Measurements from ENCODE around the gene NEK11.

NEK11 gene

DNA sequence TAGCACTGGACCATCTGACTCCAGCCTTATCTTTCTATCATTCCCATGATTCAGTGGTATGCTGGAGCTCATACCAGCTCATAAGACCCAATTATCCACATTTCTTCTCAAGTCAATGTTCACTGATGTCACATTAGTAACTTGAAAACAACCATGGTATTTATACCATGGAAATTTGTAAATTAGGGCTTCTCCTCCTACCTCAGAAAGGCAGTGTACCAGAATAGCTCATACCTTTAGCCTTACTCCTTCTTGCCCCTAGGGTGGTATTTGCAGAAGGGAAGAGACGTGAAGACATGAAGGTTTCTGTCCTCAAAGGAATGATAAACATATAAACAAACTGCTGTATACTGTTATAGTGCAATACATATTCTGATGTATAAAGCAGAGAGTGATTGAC lies 114.2 kb downstream of the NEK11 start:
- DNase-seq (ENCODE audit: low read depth in 2 of 2, low spot score in 1 of 2): no peak

- DNase-seq (ENCODE audit: low read depth in 2 of 2, low spot score in 1 of 2): no peak
Measured at GRCh38 chr3:131141770-131142169, 115.1 kb downstream of the NEK11 start.

DNA sequence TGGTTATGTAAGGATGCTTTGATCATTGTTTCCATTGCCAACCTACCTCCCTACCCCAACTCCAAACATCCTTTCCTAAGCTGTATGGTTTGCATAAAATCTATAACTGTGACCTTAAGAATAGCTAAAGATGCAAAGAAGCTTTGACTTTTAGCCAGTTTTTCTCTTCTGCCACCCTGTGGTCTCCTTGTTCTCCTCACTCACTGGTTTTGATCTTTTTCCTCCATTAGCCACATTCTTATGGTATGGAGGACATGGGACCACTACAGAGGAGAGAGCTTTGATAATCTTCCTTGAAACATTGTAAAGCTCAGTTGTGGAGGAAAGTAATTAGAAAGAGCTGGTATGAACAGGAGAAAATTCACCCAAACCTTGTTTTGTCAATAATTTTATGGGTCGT lies 115.9 kb downstream of the NEK11 start:
- DNase-seq (ENCODE audit: low read depth in 2 of 2, low spot score in 1 of 2): no peak

DNA sequence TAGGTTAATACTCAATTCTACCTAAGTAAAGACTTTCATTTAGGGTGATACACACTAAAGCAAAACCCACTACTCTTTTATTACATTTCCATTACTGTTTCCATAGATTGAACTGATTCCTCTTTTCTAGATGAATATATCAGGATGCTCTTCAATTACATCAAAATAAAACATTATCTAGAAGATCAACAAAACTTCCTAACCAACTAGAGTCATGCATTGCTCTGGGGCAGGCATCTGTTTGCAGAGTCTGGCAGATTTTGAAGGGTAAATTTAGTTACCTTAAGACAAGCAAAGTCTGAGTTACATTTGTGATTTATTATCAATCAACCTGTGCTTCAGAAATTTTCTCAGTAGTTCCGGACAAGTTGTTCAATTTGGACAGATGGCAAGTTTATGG lies 117.1 kb downstream of the NEK11 start:
- DNase-seq (ENCODE audit: low read depth in 2 of 2, low spot score in 1 of 2): no peak

GRCh38 chr3:131147534-131147933 lies 120.9 kb downstream of the NEK11 start:
- no peak for DNase-seq (ENCODE audit: low read depth in 2 of 2, low spot score in 1 of 2)

DNA sequence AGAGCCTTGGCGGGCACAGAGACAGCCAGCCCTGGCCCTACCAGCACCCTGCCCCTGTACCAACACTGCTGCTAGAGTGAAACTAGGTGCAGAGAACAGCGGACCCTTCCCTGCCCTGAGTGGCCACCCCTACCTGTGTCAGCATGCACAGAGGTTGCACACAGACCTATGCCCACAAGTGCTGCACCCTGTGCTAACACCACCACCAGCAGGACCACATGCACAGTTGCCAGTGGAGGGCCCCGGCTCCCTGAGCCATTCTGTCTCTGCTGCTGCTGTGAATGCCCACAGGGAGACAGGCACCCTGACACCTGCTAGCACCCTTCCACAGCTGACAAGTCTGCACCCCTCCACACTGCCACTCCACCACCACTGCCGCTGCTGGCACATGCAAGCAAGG lies 131.8 kb downstream of the NEK11 start:
- no peak for DNase-seq (ENCODE audit: low read depth in 2 of 2, low spot score in 1 of 2)

DNA sequence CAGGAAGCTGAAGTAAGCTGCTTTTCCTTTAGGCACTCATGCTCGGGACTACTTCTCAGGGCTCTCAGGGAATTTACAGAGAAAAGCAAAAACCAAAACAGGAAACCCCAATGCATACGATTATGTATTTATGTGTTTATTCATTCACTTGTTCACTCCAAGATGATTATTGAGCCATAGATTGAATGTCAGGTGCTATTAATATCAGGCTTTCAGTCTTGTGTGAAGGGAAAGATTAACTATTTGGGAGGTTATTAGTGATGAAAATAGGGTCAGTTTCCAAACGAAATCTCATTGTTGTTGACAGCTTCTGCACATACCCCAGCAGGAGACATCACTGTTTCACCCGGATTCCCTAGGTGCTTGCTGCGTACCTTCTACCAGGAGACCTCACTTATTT lies 135.8 kb downstream of the NEK11 start:
- DNase-seq (ENCODE audit: low read depth in 2 of 2, low spot score in 1 of 2): no peak

GRCh38 chr3:131167867-131168266 lies 141.2 kb downstream of the NEK11 start:
- DNase-seq (ENCODE audit: low read depth in 2 of 2, low spot score in 1 of 2): no peak

DNA sequence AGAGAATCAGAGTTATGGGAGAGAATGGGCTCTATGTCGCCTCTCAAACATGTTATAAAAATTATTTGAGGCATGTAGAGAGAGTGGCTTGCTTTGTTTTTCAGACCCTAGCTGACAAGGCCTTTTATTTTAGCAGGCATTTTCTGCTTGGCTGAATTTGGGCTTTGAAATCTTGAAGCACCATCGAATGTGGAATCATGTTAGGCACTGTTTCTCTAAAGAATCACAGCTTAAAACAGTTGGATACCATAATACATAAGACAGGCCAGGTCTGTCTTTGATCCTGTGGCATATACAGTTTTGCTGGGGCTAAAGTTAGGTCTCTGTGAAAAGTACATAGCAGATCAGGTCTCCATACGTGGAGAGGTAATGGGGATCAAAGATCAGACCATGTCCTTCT lies 142.7 kb downstream of the NEK11 start:
- DNase-seq (ENCODE audit: low read depth in 2 of 2, low spot score in 1 of 2): no peak

DNA sequence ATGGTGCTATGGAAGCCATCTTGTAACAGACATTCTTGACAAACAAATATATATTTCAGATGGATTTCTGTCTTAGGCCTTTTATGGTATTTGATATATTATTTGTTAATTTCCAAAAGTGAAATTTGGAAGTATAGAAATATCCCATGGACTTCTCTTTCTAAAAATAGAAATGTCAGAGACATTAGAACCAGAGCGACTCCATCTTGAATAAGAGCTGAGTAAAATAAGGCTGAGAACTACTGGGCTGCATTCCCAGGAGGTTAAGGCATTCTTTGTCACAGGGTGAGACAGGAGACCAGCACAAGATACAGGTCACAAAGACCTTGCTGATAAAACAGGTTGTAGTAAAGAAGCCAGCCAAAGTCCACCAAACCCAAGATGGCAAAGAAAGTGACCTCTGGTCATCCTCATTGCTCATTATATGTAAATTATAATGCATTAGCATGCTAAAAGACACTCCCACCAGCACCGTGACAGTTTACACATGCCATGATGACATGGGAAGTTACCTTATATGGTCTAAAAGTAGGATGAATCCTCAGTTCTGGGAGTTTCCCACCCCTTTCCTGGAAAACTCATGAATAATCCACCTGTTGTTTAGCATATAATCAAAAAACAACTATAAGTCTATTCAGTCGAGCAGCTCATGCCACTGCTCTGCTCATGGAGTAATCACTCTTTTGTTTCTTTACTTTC lies 146.0 kb downstream of the NEK11 start:
- no peak for DNase-seq (ENCODE audit: low read depth in 2 of 2, low spot score in 1 of 2)

DNA sequence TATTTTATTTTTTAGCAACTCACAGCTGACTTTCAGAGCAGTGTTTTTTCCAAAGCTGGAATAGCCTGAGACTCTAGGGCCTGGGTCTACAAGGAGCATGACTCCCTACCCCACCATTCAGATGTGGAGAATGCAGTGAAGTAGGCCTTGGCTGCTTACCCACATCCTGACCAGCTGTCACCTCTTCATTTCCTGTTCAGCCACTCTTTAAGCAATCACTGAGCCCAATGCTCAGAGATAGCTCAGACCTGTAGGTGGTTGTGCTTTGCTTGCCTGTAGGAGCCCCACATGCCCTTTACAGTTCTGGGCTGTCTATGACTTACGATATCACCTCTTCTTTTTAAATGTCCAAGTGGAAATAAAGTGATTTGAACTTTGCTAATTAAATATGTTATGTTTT lies 148.1 kb downstream of the NEK11 start:
- DNase-seq (ENCODE audit: low read depth in 2 of 2, low spot score in 1 of 2): peak in 1 of 2 donors; percentile 1

- DNase-seq (ENCODE audit: low read depth in 2 of 2, low spot score in 1 of 2): no peak
Measured at GRCh38 chr3:131178710-131179375, 152.2 kb downstream of the NEK11 start.

DNA sequence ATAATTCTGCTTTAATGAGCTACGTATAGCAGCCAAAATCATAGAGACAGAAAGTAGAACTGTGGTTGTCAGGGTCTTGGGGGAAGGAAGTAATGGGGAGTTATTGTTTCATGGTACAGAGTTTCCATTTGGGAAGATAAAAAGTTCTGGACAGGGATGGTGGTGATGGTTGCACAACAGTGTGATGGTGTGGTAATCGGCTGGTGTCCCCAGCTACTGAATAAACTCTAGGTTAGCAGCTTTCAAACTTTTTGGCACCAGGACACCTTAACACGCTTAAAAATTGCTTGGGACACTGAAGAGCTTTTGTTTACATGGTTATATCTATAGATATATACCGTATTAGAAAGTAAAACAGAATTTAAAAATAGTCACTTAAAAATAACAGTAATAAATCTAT lies 166.0 kb downstream of the NEK11 start:
- DNase-seq (ENCODE audit: low read depth in 2 of 2, low spot score in 1 of 2): no peak

- no peak for DNase-seq (ENCODE audit: low read depth in 2 of 2, low spot score in 1 of 2)
Measured at GRCh38 chr3:131193641-131194238, 167.1 kb downstream of the NEK11 start.

DNA sequence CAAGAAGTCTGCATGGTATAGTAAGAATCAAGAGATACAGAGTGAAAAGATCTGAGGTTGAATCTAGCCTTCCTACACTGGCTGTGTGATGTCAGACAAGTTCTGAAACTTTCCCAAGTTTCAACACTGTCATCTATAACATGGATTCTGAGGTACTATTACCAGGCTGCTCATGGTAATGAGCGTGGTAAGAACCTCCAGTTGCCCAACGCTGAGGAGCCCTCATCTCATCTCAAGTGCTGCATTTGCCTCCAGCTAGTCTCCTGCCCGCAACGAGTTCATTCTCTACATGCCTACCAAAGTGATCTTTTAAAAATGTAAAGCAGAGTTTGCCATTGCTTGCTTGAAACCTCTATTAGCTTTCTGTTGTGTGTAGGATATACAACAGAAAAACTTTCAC lies 168.1 kb downstream of the NEK11 start:
- no peak for DNase-seq (ENCODE audit: low read depth in 2 of 2, low spot score in 1 of 2)

DNA sequence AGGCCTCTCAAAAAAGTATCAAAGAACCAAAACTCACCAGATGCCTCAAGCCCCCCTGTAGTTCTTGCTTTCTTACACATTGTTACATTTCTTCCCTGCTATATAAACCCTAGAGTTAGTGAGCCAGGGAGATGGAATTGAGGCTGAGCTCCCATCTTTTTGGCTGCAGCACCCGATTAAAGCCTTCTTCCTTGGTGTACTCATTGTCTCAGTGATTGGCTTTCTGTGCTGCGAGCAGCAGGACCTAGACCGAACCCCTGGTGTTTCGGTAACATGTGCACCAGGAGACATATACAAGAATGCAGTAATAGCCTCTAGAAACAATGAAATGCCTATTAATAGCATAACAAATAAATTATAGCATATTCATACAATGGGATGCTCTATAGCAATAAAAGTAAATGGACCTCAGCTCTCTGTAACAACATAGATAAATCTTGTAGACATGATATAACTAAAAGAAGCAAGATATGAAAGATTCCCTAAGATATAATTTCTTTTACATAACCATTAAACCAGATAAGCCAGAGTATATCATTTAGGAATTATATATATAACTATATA lies 174.0 kb downstream of the NEK11 start:
- no peak for DNase-seq (ENCODE audit: low read depth in 2 of 2, low spot score in 1 of 2)

GRCh38 chr3:131216330-131216729 lies 189.7 kb downstream of the NEK11 start:
- no peak for DNase-seq (ENCODE audit: low read depth in 2 of 2, low spot score in 1 of 2)

- no peak for DNase-seq (ENCODE audit: low read depth in 2 of 2, low spot score in 1 of 2)
Measured at GRCh38 chr3:131216801-131217200, 190.1 kb downstream of the NEK11 start.

DNA sequence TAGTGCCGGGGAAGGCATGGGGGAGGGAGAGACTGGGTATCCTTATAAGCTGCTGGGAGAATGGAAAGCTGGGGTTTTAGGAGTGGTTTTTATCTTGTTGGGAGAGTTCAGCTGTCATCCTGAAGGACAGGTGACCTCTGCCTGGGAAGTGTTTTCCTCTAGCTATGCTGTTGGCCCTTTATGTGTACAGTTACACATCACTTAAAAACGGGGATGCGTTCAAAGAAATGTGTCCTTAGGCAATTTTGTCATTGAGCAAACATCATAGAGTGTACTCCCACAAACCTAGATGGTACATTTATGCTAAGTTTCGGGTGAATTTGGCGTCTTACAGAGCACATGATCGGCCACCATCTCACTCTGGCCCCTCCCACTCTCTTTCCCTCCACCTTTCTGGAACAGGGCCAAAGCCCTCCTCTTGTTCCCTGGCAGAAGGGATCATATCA lies 190.6 kb downstream of the NEK11 start:
- no peak for DNase-seq (ENCODE audit: low read depth in 2 of 2, low spot score in 1 of 2)

DNA sequence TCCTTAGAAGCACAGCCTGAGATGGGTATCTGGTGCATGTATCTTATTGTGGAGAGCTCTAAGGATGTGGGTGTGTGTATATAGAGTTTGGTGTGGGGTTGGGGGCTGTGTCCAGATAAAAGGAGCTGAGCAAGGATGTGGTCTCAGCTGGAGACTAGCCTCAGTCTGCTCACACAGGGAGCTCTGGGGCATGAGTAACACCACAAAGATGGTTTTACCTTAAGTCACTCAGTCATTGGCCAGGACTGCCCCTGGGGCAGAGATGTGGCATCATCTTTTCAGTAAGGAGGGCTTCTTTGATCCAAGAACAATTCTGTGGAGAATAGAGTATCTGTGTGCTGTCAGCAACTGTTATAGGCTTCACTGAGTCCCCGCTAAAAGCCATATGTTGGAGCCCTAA lies 191.5 kb downstream of the NEK11 start:
- DNase-seq (ENCODE audit: low read depth in 2 of 2, low spot score in 1 of 2): no peak

DNA sequence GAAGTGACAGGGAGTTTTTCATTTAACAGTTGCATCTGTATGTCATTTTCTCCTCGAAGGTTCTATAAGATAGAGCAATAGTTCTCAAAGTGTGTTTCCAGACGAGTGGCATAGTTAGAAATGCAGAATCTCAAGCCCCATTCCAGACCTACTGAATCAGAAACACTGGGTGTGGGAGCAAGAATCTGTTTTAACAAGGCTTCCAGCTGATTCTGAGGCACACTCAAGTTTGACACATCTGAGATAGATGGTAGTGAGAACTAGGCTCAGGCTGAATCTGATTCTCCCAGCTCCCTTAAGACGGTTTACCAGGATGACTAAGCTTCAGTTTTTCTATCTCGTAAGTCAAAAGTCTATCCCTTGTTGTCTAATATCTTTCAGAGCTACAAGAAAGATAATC lies 195.1 kb downstream of the NEK11 start:
- DNase-seq (ENCODE audit: low read depth in 2 of 2, low spot score in 1 of 2): no peak

DNA sequence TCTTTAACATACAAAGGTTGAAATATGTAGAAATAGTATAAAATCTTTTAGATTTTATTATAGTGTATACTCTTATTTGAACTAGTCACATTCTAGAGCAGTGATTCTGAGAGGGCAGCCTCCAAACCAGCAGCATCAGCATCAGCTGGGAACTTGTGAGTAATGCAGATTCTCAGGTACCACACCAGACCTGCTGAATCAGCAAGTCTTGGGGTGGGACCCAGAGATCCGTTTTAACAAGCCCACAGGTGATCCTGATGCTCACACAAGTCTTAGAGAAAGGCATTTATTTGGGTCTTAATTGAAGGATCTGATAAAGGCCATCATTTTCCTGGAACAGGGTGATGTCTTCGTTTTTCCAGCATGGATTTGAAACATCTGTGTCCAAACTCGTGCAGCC lies 195.9 kb downstream of the NEK11 start:
- no peak for DNase-seq (ENCODE audit: low read depth in 2 of 2, low spot score in 1 of 2)

Measured in stimulated activated CD8-positive, alpha-beta memory T cell treated with anti-CD3 and anti-CD28 coated beads, Interleukin-4, amount 100 ng/mL, for 4 hours (primary cell).